GM12878 (cell line): ENCODE measurements around the gene BLNK. TPM values are rescaled to one million over a fixed set of nuclear protein-coding genes. Genes with fewer than 3 reads are reported as not detected.

ENCODE experiments used
- BHLHE40 ChIP-seq, 2 experiments: fragments of 450-650 bp in 1 of 2; IDR thresholded peaks; 2 replicates each; pipeline ENCODE4 v1.6.1; 2011 to 2017; ENCODE audit warnings: low read depth in 2 of 2, borderline replicate concordance in 1 of 2, improper control_type of control experiment in 1 of 2, low read length in 1 of 2, mild to moderate bottlenecking in 1 of 2
- CREB1 ChIP-seq: IDR thresholded peaks from 2 replicates; pipeline ENCODE4 v1.6.1; 2012; ENCODE audit warnings: low read depth, mild to moderate bottlenecking, inconsistent platforms
- ELK1 ChIP-seq: IDR thresholded peaks from 2 replicates; pipeline ENCODE4 v1.6.1; 2012; ENCODE audit warnings: low read depth, low read length, improper control_type of control experiment
- ESRRA ChIP-seq: IDR thresholded peaks from 2 replicates; pipeline ENCODE4 v1.6.1; 2012; ENCODE audit warnings: mild to moderate bottlenecking, low read length, improper control_type of control experiment
- ETV6 ChIP-seq, 2 experiments: fragments of 450-650 bp in 1 of 2; IDR thresholded peaks in 1 of 2; conservative IDR thresholded peaks in 1 of 2; 2 replicates each; pipeline ENCODE4 v1.6.1; 2014; ENCODE audit warnings: antibody characterized with exemption in 1 of 2, borderline replicate concordance in 1 of 2, low read depth in 1 of 2, mild to moderate bottlenecking in 1 of 2, moderate library complexity in 1 of 2
- FOS ChIP-seq: IDR thresholded peaks from 3 replicates; pipeline ENCODE4 v1.6.1; 2011; ENCODE audit warnings: borderline replicate concordance; ENCODE audit not compliant: insufficient read length; ENCODE audit errors: extremely low read depth
- HDAC6 ChIP-seq: fragments of 200-600 bp; sonication (generic); IDR thresholded peaks from one replicate; pipeline ENCODE4 v1.8.0; 2017; ENCODE audit warnings: antibody characterized with exemption; ENCODE audit not compliant: unreplicated experiment
- JUND ChIP-seq: IDR thresholded peaks from 2 replicates; pipeline ENCODE4 v1.6.1; 2012; ENCODE audit warnings: low read depth, mild to moderate bottlenecking, low read length, improper control_type of control experiment, moderate library complexity
- NFIC ChIP-seq: IDR thresholded peaks from 2 replicates; pipeline ENCODE4 v1.6.1; 2012; ENCODE audit warnings: low read depth, mild to moderate bottlenecking, inconsistent platforms, low read length, moderate library complexity
- NFYA ChIP-seq: IDR thresholded peaks from 2 replicates; pipeline ENCODE4 v1.6.1; 2011; ENCODE audit warnings: low read depth, mild to moderate bottlenecking, low read length, improper control_type of control experiment, borderline replicate concordance
- PAX8 ChIP-seq: fragments of 450-650 bp; IDR thresholded peaks from 2 replicates; pipeline ENCODE4 v1.6.1; 2017; ENCODE audit warnings: mild to moderate bottlenecking, moderate library complexity
- RUNX3 ChIP-seq: IDR thresholded peaks from 2 replicates; pipeline ENCODE4 v1.6.1; 2012; ENCODE audit warnings: low read length, inconsistent platforms
- SMAD1 ChIP-seq: fragments of 450-650 bp; IDR thresholded peaks from 2 replicates; pipeline ENCODE4 v1.6.1; 2018; ENCODE audit warnings: mild to moderate bottlenecking, low read depth; ENCODE audit not compliant: partially characterized antibody
- SMAD5 ChIP-seq: IDR thresholded peaks from 2 replicates; pipeline ENCODE4 v1.6.1; 2016; ENCODE audit warnings: antibody characterized with exemption, low read depth
- TBL1XR1 ChIP-seq: IDR thresholded peaks from 2 replicates; pipeline ENCODE4 v1.6.1; 2012; ENCODE audit warnings: low read depth, low read length, improper control_type of control experiment
- ZBTB11 ChIP-seq: fragments of 450-650 bp; formaldehyde crosslinking; IDR thresholded peaks from 2 replicates; pipeline ENCODE4 v1.5.0; 2022; ENCODE audit warnings: mild to moderate bottlenecking, missing genetic modification characterization
- ZNF24 ChIP-seq: fragments of 450-650 bp; IDR thresholded peaks from 2 replicates; pipeline ENCODE4 v1.6.1; 2017; ENCODE audit warnings: antibody characterized with exemption, mild to moderate bottlenecking
- polyA plus RNA-seq, 11 experiments: library from polyadenylated mRNA; depleted of rRNA in 4 of 11; unstranded in 6 of 11; stranded (reverse) in 5 of 11; fragments of >200 nt; fragmentation: Nextera tagmentation in 4 of 11; fragmentation: Illumina TruSeq in 1 of 11; extraction: Ambion mirVana in 4 of 11; extraction: Trizol in 1 of 11; gene quantifications; 1 replicate in 1 of 11; 2 replicates in 10 of 11; pipeline versions ENCODE4 v1.2.1 to v1.2.3, GENCODE V29; 2011 to 2016; ENCODE audit warnings: inconsistent platforms in 2 of 11, missing spikeins in 2 of 11, low read depth in 1 of 11
- total RNA-seq, 4 experiments: library from RNA; depleted of rRNA in 3 of 4; stranded (reverse); fragments of >200 nt in 3 of 4; fragmentation: Illumina TruSeq in 1 of 4; extraction: Trizol in 1 of 4; gene quantifications; 2 replicates each; pipeline versions ENCODE4 v1.2.1 to v1.2.3, GENCODE V29; 2013 to 2021
- TF ChIP-seq, protein P1 (sequence below), 3 experiments: IDR thresholded peaks in 2 of 3; conservative IDR thresholded peaks in 1 of 3; 2 replicates each; pipeline ENCODE4 v1.5.1; 2011; ENCODE audit warnings: low read depth in 3 of 3, low read length in 3 of 3, mild to moderate bottlenecking in 3 of 3, control low read depth in 2 of 3, moderate library complexity in 2 of 3, inconsistent platforms in 1 of 3, mixed read lengths in 1 of 3; ENCODE audit not compliant: control insufficient read depth in 2 of 3, insufficient read depth in 1 of 3; ENCODE audit errors: extremely low read depth in 1 of 3
- TF ChIP-seq, protein P2 (sequence below): IDR thresholded peaks from 2 replicates; pipeline ENCODE4 v1.6.1; 2011; ENCODE audit warnings: low read depth, mild to moderate bottlenecking, low read length, moderate library complexity, borderline replicate concordance; ENCODE audit errors: extremely low read depth
- TF ChIP-seq, protein P3 (sequence below): fragments of 450-650 bp; IDR thresholded peaks from 2 replicates; pipeline ENCODE4 v1.6.1; 2017; ENCODE audit warnings: borderline replicate concordance
- TF ChIP-seq, protein P4 (sequence below): IDR thresholded peaks from 2 replicates; pipeline ENCODE4 v1.6.1; 2012; ENCODE audit warnings: low read depth, low read length, improper control_type of control experiment

The BLNK gene
- total and polyA plus RNA-seq, 10 of the 15 experiments (the other 5 are each of a cell fraction or from before 2014, with no cell fraction given), result 79.5 to 201 (median 139) TPM

- TF ChIP-seq TBL1XR1, result no peak; the same call in 1 of the 2 replicates
- TF ChIP-seq, protein P1, sequence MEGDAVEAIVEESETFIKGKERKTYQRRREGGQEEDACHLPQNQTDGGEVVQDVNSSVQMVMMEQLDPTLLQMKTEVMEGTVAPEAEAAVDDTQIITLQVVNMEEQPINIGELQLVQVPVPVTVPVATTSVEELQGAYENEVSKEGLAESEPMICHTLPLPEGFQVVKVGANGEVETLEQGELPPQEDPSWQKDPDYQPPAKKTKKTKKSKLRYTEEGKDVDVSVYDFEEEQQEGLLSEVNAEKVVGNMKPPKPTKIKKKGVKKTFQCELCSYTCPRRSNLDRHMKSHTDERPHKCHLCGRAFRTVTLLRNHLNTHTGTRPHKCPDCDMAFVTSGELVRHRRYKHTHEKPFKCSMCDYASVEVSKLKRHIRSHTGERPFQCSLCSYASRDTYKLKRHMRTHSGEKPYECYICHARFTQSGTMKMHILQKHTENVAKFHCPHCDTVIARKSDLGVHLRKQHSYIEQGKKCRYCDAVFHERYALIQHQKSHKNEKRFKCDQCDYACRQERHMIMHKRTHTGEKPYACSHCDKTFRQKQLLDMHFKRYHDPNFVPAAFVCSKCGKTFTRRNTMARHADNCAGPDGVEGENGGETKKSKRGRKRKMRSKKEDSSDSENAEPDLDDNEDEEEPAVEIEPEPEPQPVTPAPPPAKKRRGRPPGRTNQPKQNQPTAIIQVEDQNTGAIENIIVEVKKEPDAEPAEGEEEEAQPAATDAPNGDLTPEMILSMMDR (IDR thresholded peaks at IDR 0.05 in 2 of 3, conservative IDR thresholded peaks at IDR 0.05 in 1 of 3; ENCODE audit: control insufficient read depth in 2 of 3, extremely low read depth in 1 of 3, insufficient read depth in 1 of 3, low read depth in 3 of 3, low read length in 3 of 3), result no peak
- no peak for TF ChIP-seq ELK1
- peak; percentile 6 for TF ChIP-seq NFIC
- no peak for TF ChIP-seq ESRRA
- TF ChIP-seq PAX8, result no peak
- no peak for TF ChIP-seq ZBTB11 (CRISPR knock-in tag)
- TF ChIP-seq, protein P2, sequence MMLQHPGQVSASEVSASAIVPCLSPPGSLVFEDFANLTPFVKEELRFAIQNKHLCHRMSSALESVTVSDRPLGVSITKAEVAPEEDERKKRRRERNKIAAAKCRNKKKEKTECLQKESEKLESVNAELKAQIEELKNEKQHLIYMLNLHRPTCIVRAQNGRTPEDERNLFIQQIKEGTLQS, result no peak
- TF ChIP-seq, protein P3, sequence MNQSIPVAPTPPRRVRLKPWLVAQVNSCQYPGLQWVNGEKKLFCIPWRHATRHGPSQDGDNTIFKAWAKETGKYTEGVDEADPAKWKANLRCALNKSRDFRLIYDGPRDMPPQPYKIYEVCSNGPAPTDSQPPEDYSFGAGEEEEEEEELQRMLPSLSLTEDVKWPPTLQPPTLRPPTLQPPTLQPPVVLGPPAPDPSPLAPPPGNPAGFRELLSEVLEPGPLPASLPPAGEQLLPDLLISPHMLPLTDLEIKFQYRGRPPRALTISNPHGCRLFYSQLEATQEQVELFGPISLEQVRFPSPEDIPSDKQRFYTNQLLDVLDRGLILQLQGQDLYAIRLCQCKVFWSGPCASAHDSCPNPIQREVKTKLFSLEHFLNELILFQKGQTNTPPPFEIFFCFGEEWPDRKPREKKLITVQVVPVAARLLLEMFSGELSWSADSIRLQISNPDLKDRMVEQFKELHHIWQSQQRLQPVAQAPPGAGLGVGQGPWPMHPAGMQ, result no peak
- no peak for TF ChIP-seq JUND
- no peak for TF ChIP-seq SMAD1
- no peak for TF ChIP-seq HDAC6
- TF ChIP-seq, protein P4, sequence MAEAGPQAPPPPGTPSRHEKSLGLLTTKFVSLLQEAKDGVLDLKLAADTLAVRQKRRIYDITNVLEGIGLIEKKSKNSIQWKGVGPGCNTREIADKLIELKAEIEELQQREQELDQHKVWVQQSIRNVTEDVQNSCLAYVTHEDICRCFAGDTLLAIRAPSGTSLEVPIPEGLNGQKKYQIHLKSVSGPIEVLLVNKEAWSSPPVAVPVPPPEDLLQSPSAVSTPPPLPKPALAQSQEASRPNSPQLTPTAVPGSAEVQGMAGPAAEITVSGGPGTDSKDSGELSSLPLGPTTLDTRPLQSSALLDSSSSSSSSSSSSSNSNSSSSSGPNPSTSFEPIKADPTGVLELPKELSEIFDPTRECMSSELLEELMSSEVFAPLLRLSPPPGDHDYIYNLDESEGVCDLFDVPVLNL, result no peak
- TF ChIP-seq FOS, result no peak
- no peak for TF ChIP-seq ZNF24
- TF ChIP-seq CREB1, result 0 out of 2 replicates have a peak, but pooled peaks have one; percentile 16
- peak in 1 of 2 experiments; percentile 61; a peak in 1 of 4 replicates for TF ChIP-seq ETV6 (conservative IDR thresholded peaks at IDR 0.05 in 1 of 2, IDR thresholded peaks at IDR 0.05 in 1 of 2; ENCODE audit: borderline replicate concordance in 1 of 2, low read depth in 1 of 2)
- no peak for TF ChIP-seq NFYA
- TF ChIP-seq BHLHE40 (IDR thresholded peaks at IDR 0.05; ENCODE audit: borderline replicate concordance in 1 of 2, low read depth in 2 of 2, low read length in 1 of 2), result 0 out of 4 replicates have a peak, but pooled peaks of 1 of the 2 experiments have one; percentile 18
- no peak for TF ChIP-seq RUNX3
- no peak for TF ChIP-seq SMAD5
These were observed 16.8 kb upstream of the BLNK start (continued) for GRCh38 chr10:96288151-96288621.
